Measurements from ENCODE around the gene UNCX. TPM values are rescaled to one million over a fixed set of nuclear protein-coding genes. Genes with fewer than 3 reads are reported as not detected.
A peak's percentile ranks its signal among the peaks of the same experiment; 100 is the strongest.

UNCX gene
- total and polyA plus RNA-seq, 2 of the 8 experiments (the other 6 are each of a cell fraction or from before 2014, with no cell fraction given): not detected

DNA sequence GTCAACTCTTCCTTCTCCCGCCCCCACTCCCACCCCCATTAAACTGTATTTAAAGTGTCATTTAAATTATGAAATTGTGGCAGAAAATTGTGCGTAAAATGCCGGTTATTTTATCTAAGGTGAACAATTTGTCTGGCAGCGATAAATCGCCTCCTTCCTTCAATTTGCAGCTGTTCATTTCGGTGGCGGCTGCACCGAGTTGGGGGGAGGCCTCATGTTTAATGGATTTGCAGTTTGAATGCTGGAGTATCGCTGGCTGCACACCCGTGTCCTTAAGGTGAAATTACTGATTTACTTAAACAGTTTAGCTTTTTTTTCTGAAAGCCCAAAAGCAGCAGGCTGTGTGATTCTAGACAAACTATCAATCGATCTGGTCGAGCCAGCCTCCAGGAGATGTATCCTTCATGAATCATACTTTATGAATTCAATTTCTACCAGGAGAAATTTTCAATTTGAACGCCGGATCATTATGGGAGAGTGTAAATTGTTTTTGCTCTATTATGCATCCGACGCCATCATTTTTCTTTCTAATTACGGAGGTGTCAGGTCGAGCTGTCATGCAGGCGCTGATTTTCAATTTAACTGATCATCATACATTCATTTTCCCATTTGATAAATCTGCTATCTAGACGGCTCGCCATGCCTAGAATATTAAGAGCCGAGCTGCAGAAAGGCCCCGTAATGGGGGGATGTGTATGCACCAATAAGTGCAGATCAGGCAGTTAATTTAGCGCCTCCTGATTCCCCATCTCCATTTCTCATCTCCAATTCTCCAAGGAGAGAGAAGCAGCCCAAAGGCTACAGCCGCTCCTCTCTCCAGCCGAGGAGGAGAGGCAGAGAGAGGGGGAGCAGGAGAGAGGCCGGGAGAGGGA is 6.5 kb downstream of the UNCX start (continued):
- TF ChIP-seq RNF2 (IDR thresholded peaks at IDR 0.05; ENCODE audit: borderline replicate concordance, low read depth, low read length, missing control alignments, poor library complexity, severe bottlenecking) (peak; percentile 95), POLR2A (IDR thresholded peaks at IDR 0.05; ENCODE audit: control extremely low read depth in 1 of 2, low read depth in 2 of 2, low read length in 2 of 2) (no peak), RXRA (IDR thresholded peaks at IDR 0.05; ENCODE audit: insufficient read depth, low read depth, low read length) (no peak), BRCA1 (IDR thresholded peaks at IDR 0.05; ENCODE audit: low read depth, low read length) (no peak), TAF1 (IDR thresholded peaks at IDR 0.05; ENCODE audit: low read depth, low read length) (no peak), TCF12 (IDR thresholded peaks at IDR 0.05; ENCODE audit: low read depth, low read length) (no peak), EP300 (IDR thresholded peaks at IDR 0.05; ENCODE audit: borderline replicate concordance in 1 of 2, low read depth in 2 of 2, low read length in 2 of 2) (no peak), KDM1A (IDR thresholded peaks at IDR 0.05; ENCODE audit: borderline replicate concordance, low read length) (no peak), SIX5 (IDR thresholded peaks at IDR 0.05; ENCODE audit: low read depth, low read length) (no peak), POLR2AphosphoS5 (IDR thresholded peaks at IDR 0.05; ENCODE audit: low read depth, low read length) (no peak), SP4 (IDR thresholded peaks at IDR 0.05; ENCODE audit: low read length) (no peak), TEAD4 (IDR thresholded peaks at IDR 0.05; ENCODE audit: low read depth, low read length) (no peak), CREB1 (IDR thresholded peaks at IDR 0.05) (no peak), CBX5 (IDR thresholded peaks at IDR 0.05; ENCODE audit: low read depth, low read length) (no peak)
- TF ChIP-seq, protein P1, sequence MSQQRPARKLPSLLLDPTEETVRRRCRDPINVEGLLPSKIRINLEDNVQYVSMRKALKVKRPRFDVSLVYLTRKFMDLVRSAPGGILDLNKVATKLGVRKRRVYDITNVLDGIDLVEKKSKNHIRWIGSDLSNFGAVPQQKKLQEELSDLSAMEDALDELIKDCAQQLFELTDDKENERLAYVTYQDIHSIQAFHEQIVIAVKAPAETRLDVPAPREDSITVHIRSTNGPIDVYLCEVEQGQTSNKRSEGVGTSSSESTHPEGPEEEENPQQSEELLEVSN (IDR thresholded peaks at IDR 0.05): no peak
